Measurements from ENCODE around the gene PAX5.
A peak's percentile ranks its signal among the peaks of the same experiment; 100 is the strongest.

Gene PAX5

DNA sequence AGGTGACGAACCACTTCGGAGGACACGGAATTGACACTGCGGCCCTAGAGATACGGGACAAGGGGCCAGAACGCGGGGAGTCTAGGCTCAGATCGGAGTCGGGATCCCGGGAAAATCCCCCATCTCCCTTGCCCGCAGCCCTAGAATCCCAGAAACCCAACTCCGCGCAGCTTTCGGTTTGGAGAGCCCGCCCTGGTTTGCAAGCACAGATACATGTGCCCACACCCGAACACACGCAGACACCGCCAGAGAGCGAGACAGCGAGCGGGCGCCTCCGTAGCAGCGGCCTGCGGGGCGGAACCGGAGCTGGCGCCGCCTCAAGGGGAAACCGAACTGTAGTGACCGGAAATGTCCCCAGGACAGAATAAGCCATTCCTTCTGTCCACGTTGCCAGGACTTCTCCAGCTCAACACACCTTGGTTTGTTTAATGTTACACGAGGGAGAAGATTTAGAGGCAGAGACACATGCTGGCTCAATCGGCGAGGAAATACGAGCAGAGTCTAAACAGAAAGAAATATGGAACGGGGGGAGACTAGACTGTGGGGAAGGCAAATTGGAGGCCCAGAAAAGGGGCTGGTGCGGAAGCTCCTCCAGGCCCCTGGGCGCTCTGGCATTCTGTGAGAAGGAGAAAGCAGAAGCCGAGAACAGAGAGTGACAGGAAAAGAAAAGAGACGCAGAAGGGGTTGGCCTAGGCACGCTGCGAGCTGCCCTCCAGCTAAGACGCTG lies 2.9 kb upstream of the PAX5 start:
- peak; percentile 57 for DNase-seq

DNA sequence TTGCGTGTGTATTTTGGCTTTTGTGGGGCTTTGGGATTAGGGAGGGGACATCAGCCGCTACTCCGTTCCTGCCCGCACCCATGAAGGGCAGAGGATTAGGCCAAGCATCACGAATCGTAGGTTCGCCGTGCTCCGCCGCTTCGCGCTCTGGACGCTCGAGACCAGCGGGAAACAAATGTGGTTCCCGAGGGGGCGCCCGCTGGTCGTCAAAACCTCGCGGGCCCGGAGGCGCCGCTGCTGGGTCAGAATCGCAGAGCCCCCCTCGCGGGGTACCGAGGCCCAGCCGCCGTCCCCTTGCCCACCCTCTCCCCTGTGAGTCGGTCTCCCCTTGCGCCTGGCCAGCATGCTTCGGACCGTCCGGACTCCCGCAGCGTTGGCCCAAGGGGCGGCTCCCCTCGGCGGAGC lies 2.3 kb upstream of the PAX5 start:
- DNase-seq: no peak

- no peak for DNase-seq
These were observed 1.7 kb upstream of the PAX5 start for GRCh38 chr9:37035648-37036370.

DNA sequence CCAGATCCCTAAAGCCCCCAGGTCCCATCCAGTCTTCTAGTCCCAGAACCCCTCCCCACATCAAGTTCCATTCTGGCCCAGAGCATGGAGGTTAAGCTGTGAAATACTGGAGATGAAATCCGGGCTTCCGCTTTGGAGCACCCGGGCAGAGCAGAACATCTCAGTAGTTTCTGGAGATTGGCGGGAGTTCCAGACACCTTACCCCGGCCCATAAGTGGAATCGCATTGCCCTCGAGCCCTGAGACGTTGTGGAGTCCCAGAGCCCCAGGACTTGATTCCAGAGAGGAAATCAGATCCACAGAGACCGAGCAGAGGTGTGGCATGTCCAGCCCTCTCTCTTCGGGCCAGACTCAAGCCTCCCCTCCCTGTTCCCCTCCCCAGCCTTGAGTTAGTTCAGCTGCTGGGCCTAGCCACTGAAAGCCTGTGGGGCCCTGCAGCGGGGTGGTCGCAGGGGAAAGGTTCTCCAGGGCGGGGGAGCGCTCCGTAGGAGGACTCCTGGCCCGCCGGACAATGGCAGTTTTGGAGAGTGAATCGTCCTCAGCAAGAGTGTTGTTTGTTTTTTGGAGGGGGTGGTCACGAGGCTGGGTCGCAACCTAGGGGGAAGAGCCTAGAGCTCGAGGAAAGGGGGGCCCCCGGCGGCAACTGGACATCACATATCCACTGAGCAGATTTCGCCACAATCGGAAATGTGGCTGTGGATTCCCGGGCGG lies 1.0 kb upstream of the PAX5 start:
- no peak for DNase-seq

GRCh38 chr9:37034305-37034937 lies 353 bp upstream of the PAX5 start:
- no peak for DNase-seq

DNA sequence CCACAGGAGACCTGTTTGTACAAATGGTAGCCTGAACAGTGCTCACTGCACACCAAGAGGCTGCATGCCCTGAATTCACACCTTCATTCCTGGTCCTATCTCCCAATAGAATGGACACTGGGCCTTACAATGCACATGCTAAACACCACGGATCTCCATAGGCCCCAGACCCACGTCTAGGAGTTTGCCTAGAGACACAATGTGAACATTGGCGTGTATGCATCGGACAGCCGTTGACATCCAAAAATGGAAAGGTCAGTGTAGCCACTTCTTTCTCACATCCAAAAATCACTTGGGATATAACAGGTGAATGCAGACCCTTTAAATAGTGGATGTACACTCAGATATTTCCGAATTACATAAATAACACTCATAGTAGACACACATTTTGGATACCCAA lies 927 bp downstream of the PAX5 start:
- DNase-seq: no peak

DNA sequence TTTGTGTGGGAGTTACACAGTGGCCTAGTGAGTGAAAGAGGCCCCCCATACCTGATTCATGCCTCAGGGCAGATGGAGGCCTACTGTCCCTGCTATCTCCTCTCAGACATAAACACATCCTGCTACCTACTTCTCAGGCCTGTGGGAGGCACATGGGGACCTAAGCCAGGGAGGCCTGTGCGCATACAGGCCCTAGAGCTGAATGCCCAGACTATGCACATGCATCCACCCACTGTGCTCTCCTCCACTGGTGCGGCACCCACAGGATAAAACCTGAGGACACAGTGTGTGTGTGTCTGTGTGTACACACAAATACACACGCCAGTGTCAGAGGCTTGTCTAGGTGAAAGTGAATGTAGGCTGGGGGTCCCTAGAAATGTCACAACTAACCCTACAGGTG lies 1.4 kb downstream of the PAX5 start:
- DNase-seq: no peak

GRCh38 chr9:37031902-37032301 lies 2.2 kb downstream of the PAX5 start:
- DNase-seq: no peak

- DNase-seq: no peak
These were observed 3.0 kb downstream of the PAX5 start for GRCh38 chr9:37031081-37031480.

DNA sequence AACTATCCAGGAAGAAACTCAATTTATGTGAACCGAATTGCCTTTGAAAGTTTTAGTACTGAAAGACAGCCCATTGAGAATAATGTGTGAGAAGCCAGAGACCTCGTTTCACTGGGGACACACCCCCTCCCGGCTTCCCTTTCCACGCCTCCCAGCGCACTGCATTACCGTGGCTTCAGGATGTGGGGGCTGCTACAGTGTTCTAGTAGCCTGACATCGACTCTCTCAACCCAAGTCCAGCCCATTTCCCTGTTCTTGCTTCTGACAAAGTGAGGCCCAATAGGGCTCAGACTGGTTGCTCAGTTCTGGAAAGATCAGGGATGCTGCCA lies 3.5 kb downstream of the PAX5 start:
- no peak for DNase-seq

GRCh38 chr9:37029776-37030610 lies 4.1 kb downstream of the PAX5 start:
- DNase-seq: no peak

DNA sequence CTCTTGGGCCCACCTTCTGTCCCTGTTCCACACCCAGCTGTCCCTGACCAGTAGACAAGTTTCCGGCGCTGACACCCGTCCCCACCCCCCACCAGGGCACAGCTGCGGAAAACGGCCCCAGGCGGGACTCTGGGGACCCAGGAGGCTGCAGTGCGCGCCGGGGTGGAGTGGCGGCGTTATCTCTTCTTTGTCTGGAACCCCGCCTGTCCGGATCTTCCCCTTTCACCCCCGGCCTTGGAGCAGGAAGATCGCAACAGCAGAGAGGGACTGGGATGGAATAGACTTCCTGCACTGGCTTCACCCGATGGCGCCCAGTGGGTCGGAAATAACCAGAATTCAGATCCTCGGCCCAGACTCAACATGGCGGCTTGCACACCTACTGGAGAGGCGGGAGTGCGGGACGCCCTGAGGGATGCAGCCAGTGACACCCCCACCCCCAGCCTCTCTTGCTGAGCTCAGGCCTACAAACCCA lies 4.7 kb downstream of the PAX5 start:
- DNase-seq: no peak

- DNase-seq: no peak
These were observed 5.5 kb downstream of the PAX5 start for GRCh38 chr9:37028420-37029031.

DNA sequence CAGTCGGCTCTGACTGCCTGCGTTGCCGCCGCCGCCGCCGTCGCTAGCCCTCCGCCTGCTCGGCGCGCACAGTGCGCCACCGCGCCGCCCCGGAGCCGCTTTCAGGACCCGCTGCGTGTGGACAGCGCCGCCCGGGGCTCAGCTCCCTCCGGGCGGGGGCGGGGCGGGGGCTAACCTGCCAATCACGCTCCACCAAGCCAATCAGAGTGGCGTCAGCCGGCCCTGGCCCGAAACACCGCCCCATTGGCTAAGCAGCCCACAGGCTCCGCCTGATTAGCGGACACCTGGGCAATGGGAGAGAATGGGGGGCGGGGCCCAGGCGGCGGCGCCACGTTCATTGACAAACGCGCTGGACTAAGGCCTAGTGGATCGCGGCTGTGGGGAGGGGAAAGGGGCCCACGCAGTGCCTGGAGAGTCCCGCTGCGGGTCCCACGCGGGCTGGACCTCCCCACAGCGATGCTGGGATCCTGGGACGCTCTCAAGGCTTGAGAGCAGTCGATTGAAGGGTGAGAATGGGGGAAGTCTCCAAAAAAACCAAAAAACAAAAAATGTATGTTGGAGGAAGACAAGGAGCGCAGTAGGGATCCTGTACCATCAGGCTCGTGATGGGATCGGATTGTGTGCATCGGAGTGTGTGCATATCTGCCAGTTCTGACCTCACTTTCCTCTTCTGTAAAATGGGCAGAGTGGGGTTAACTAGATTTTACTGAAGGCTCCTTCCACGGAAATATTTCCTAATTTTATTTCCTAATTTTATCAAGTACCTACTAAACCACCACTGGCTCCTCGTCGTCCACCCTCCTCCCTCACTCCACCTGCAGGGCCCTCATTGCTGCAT lies 6.3 kb downstream of the PAX5 start:
- DNase-seq: peak; percentile 83

GRCh38 chr9:37026931-37027581 lies 7.0 kb downstream of the PAX5 start:
- no peak for DNase-seq

- DNase-seq: no peak
These were observed 7.7 kb downstream of the PAX5 start for GRCh38 chr9:37026113-37026930.

- no peak for DNase-seq
These were observed 8.3 kb downstream of the PAX5 start for GRCh38 chr9:37025823-37026112.

DNA sequence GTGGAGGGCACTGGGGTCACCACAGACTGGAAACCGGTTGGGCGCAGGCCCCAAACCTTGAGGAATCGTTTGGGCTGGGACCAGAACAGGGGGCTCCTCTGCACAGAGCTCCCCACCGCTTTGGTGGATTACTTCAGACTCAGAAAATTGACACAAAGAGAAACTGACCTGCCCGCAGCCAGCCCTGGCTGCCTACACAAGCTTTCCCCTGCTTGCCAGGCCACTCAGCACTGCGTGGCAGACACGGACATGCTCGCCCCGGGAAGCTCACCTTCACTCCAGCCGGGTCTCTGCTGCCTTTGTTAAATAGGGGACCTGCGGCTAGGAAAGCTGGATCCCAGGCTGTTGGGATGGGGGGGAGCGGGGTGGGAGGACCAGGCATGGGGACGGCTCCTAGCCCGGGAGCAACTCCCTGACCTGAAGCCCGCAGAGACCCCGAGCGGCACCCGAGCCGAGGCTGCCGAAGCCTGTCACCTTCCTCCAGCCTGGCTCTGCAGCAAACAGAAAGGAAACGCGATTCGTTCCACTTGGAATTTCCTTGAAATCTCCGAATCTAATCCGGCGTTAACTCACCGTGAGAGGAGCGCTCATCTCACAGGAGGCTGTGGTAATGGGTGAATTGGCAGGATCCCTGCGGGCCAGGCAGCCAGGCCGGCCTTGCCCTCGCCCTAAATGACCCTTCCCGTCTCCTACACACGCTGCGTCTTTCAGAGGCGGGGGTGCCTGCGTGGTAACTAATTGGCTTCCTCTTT lies 8.8 kb downstream of the PAX5 start:
- DNase-seq: no peak

GRCh38 chr9:37017546-37017945 lies 16.5 kb downstream of the PAX5 start:
- DNase-seq: no peak
